GM18868 (cell line): ENCODE data around the gene AREL1.
A peak's percentile ranks its signal among the peaks of the same experiment; 100 is the strongest.
"Not testable (repeated sequence)": the region's sequence is repeated elsewhere in the genome, so short reads cannot be mapped to it uniquely, and the experiment has no call there.

Experiments used
- ATAC-seq: cut with Tn5 transposase; IDR thresholded peaks from one replicate; pipeline ENCODE4 v1.9.1; 2021; ENCODE audit warnings: mild to moderate bottlenecking, moderate library complexity; ENCODE audit not compliant: unreplicated experiment

AREL1 gene

GRCh38 chr14:74712499-74713394 is at the start of gene AREL1, which contains the start of gene FCF1:
TSS of gene AREL1 (minus strand) at chr14:74713080. CDS start at chr14:74685615, 27,465 bp downstream.
TSS of gene FCF1 (plus strand) at chr14:74713144. CDS start at chr14:74713198, 54 bp downstream.
- peak; percentile 96 for ATAC-seq

- not testable (repeated sequence) for ATAC-seq
These were observed 45.6 kb upstream of the AREL1 start for GRCh38 chr14:74758505-74758904.

GRCh38 chr14:74756326-74756725 is 43.4 kb upstream of the AREL1 start:
- no peak for ATAC-seq

GRCh38 chr14:74754899-74755298 is 42.0 kb upstream of the AREL1 start:
- no peak for ATAC-seq

GRCh38 chr14:74754157-74754556 is 41.3 kb upstream of the AREL1 start:
- ATAC-seq, result no peak

GRCh38 chr14:74747237-74747636 is 34.4 kb upstream of the AREL1 start:
- ATAC-seq, result no peak

- ATAC-seq, result no peak
These were observed 26.6 kb upstream of the AREL1 start for GRCh38 chr14:74739293-74740030.

- no peak for ATAC-seq
These were observed 25.0 kb upstream of the AREL1 start for GRCh38 chr14:74737753-74738325.

- no peak for ATAC-seq
These were observed 22.2 kb upstream of the AREL1 start for GRCh38 chr14:74735125-74735524.

GRCh38 chr14:74733221-74733620 is 20.3 kb upstream of the AREL1 start:
- ATAC-seq, result no peak

GRCh38 chr14:74732387-74732786 is 19.5 kb upstream of the AREL1 start:
- ATAC-seq, result no peak

- ATAC-seq, result no peak
These were observed 10.3 kb upstream of the AREL1 start for GRCh38 chr14:74723134-74723533.

GRCh38 chr14:74720526-74720925 is 7.6 kb upstream of the AREL1 start:
- no peak for ATAC-seq

- ATAC-seq, result no peak
These were observed 485 bp upstream of the AREL1 start for GRCh38 chr14:74713395-74713735.

GRCh38 chr14:74711651-74712050 is 1.2 kb downstream of the AREL1 start:
- ATAC-seq, result no peak

GRCh38 chr14:74710480-74710879 is 2.4 kb downstream of the AREL1 start:
- no peak for ATAC-seq

GRCh38 chr14:74705613-74706500 is 7.0 kb downstream of the AREL1 start:
- no peak for ATAC-seq

- no peak for ATAC-seq
These were observed 8.2 kb downstream of the AREL1 start for GRCh38 chr14:74704656-74705055.

- ATAC-seq, result no peak
These were observed 9.8 kb downstream of the AREL1 start for GRCh38 chr14:74703043-74703442.

GRCh38 chr14:74702293-74702692 is 10.6 kb downstream of the AREL1 start:
- ATAC-seq, result no peak

GRCh38 chr14:74698465-74698864 is 14.4 kb downstream of the AREL1 start:
- ATAC-seq, result no peak
